Adipose tissue (tissue), 3 donors: ENCODE measurements around the gene SLC39A11. TPM values are rescaled to one million over a fixed set of nuclear protein-coding genes. Genes with fewer than 3 reads are reported as not detected.
"Not testable (repeated sequence)": the region's sequence is repeated elsewhere in the genome, so short reads cannot be mapped to it uniquely, and the experiment has no call there.

Experiments
- H3K27ac ChIP-seq: one replicate; pipeline ENCODE4 v1.5.1; 2013; ENCODE audit warnings: low read depth, low read length
- WGBS, 3 donors: extraction: QIAGEN DNeasy Blood & Tissue Kit; methylation state at CpG; one replicate each; pipeline ENCODE4 v1.1.7; 2013; 5-methylcytosine and 5-hydroxymethylcytosine counted together
- polyA plus RNA-seq, 3 donors: library from polyadenylated mRNA; stranded (reverse); fragments of 200-250 nt; gene quantifications; one replicate each; pipeline ENCODE4 v1.2.3, GENCODE V29; 2013
- donor health status: healthy with polysubstance abuse.
- donor health status: Bipolar disorder and iron deficiency.
- donor health status: healthy.

SLC39A11 gene
- polyA plus RNA-seq, 3 donors, result 6.1 to 19.4 (median 7.6) TPM

- 83 to 89% (median 87%) methylated on average over 10 of the region's 10 CpGs for WGBS, 3 donors
- no peak overlapping the region for H3K27ac ChIP-seq
These were observed 241.9 kb downstream of the SLC39A11 start for GRCh38 chr17:72850410-72851118.

- no peak overlapping the region for H3K27ac ChIP-seq
- WGBS, 3 donors, result 96 to 100% (median 97%) methylated on average over 1 of the region's 1 CpG
These were observed 246.1 kb downstream of the SLC39A11 start for GRCh38 chr17:72846399-72846798.

- no peak overlapping the region for H3K27ac ChIP-seq
- WGBS, 3 donors, result 61 to 93% (median 67%) methylated on average over 6 of the region's 6 CpGs
These were observed 248.9 kb downstream of the SLC39A11 start for GRCh38 chr17:72843591-72843990.

GRCh38 chr17:72840019-72840418 is 252.5 kb downstream of the SLC39A11 start:
- no peak overlapping the region for H3K27ac ChIP-seq

- 68 to 87% (median 76%) methylated on average over 2 of the region's 2 CpGs for WGBS, 3 donors
- no peak overlapping the region for H3K27ac ChIP-seq
These were observed 253.3 kb downstream of the SLC39A11 start for GRCh38 chr17:72839131-72839725.

GRCh38 chr17:72838581-72838980 is 253.9 kb downstream of the SLC39A11 start:
- WGBS, 3 donors, result 75 to 87% (median 79%) methylated on average over 5 of the region's 5 CpGs
- H3K27ac ChIP-seq, result no peak overlapping the region

GRCh38 chr17:72838068-72838467 is 254.4 kb downstream of the SLC39A11 start:
- 86 to 93% (median 86%) methylated on average over 5 of the region's 5 CpGs for WGBS, 3 donors
- no peak overlapping the region for H3K27ac ChIP-seq

- WGBS, 3 donors, result 65 to 80% (median 72%) methylated on average over 1 of the region's 1 CpG
- H3K27ac ChIP-seq, result no peak overlapping the region
These were observed 255.2 kb downstream of the SLC39A11 start for GRCh38 chr17:72837335-72837734.

GRCh38 chr17:72833128-72833765 is 259.2 kb downstream of the SLC39A11 start:
- 93 to 95% (median 94%) methylated on average over 4 of the region's 4 CpGs for WGBS, 3 donors
- H3K27ac ChIP-seq, result no peak overlapping the region

GRCh38 chr17:72832306-72832705 is 260.2 kb downstream of the SLC39A11 start:
- 91 to 94% (median 92%) methylated on average over 6 of the region's 6 CpGs for WGBS, 3 donors

GRCh38 chr17:72829883-72830282 is 262.6 kb downstream of the SLC39A11 start:
- no peak overlapping the region for H3K27ac ChIP-seq
- 79 to 97% (median 80%) methylated on average over 4 of the region's 4 CpGs for WGBS, 3 donors

More at GRCh38 chr17:72832306-72832705, 260.2 kb downstream of the SLC39A11 start:
- H3K27ac ChIP-seq, result no peak overlapping the region

GRCh38 chr17:72826602-72827001 is 265.9 kb downstream of the SLC39A11 start:
- 95 to 97% (median 96%) methylated on average over 4 of the region's 4 CpGs for WGBS, 3 donors
- H3K27ac ChIP-seq, result no peak overlapping the region

GRCh38 chr17:72826059-72826458 is 266.4 kb downstream of the SLC39A11 start:
- not testable (repeated sequence) for H3K27ac ChIP-seq
- WGBS, 3 donors, result 90 to 97% (median 92%) methylated on average over 2 of the region's 2 CpGs

- no peak overlapping the region for H3K27ac ChIP-seq
- WGBS, 3 donors, result 52 to 64% (median 55%) methylated on average over 1 of the region's 1 CpG
These were observed 267.3 kb downstream of the SLC39A11 start for GRCh38 chr17:72825218-72825617.

GRCh38 chr17:72824267-72824666 is 268.2 kb downstream of the SLC39A11 start:
- not testable (repeated sequence) for H3K27ac ChIP-seq
- WGBS, 3 donors, result 97 to 98% (median 97%) methylated on average over 4 of the region's 4 CpGs

GRCh38 chr17:72822358-72823023 is 270.0 kb downstream of the SLC39A11 start:
- WGBS, 3 donors, result 76 to 84% (median 77%) methylated on average over 5 of the region's 5 CpGs
- H3K27ac ChIP-seq, result no peak overlapping the region

- WGBS, 3 donors, result 87 to 88% (median 87%) methylated on average over 7 of the region's 7 CpGs
- no peak overlapping the region for H3K27ac ChIP-seq
These were observed 276.1 kb downstream of the SLC39A11 start for GRCh38 chr17:72816406-72816805.

- no peak overlapping the region for H3K27ac ChIP-seq
- 88 to 93% (median 91%) methylated on average over 5 of the region's 5 CpGs for WGBS, 3 donors
These were observed 279.0 kb downstream of the SLC39A11 start for GRCh38 chr17:72813481-72813880.

- H3K27ac ChIP-seq, result no peak overlapping the region
- 92 to 95% (median 94%) methylated on average over 7 of the region's 7 CpGs for WGBS, 3 donors
These were observed 279.7 kb downstream of the SLC39A11 start for GRCh38 chr17:72812823-72813222.
